GM21825 (cell line): ENCODE measurements around the gene RNASE2.
"Not testable (repeated sequence)": the region's sequence is repeated elsewhere in the genome, so short reads cannot be mapped to it uniquely, and the experiment has no call there.

Experiments used
- ATAC-seq: cut with Tn5 transposase; IDR thresholded peaks from one replicate; pipeline ENCODE4 v1.9.1; 2021; ENCODE audit warnings: mild to moderate bottlenecking, moderate library complexity; ENCODE audit not compliant: unreplicated experiment

The RNASE2 gene

GRCh38 chr14:20980906-20981305, 25.6 kb downstream of the RNASE2 start:
- no peak for ATAC-seq

GRCh38 chr14:20982646-20983369, 27.5 kb downstream of the RNASE2 start:
- ATAC-seq, result no peak

- not testable (repeated sequence) for ATAC-seq
Measured at GRCh38 chr14:20985650-20986049, 30.4 kb downstream of the RNASE2 start.

- no peak for ATAC-seq
Measured at GRCh38 chr14:20986811-20987210, 31.5 kb downstream of the RNASE2 start.

GRCh38 chr14:20988717-20989470, 33.6 kb downstream of the RNASE2 start:
- ATAC-seq, result no peak

GRCh38 chr14:20989471-20989786, 34.1 kb downstream of the RNASE2 start:
- ATAC-seq, result no peak

GRCh38 chr14:20989787-20990600, 34.7 kb downstream of the RNASE2 start, which contains the start of gene METTL17:
Gene METTL17, plus strand, starts transcription at chr14:20989980. Its CDS starts 23 bp downstream, at chr14:20990003.
- ATAC-seq, result peak; percentile 92

- no peak for ATAC-seq
Measured at GRCh38 chr14:20996521-20996920, 41.2 kb downstream of the RNASE2 start.

- no peak for ATAC-seq
Measured at GRCh38 chr14:20997115-20997514, 41.8 kb downstream of the RNASE2 start.

GRCh38 chr14:20997564-20997963, 42.3 kb downstream of the RNASE2 start:
- no peak for ATAC-seq

- no peak for ATAC-seq
Measured at GRCh38 chr14:20998139-20998538, 42.9 kb downstream of the RNASE2 start.

- ATAC-seq, result no peak
Measured at GRCh38 chr14:20998674-20999366, 43.5 kb downstream of the RNASE2 start, which contains the start of gene SLC39A2. Gene SLC39A2, plus strand, starts transcription at chr14:20999293. Its CDS starts 154 bp downstream, at chr14:20999447.

GRCh38 chr14:20999591-20999990, 44.3 kb downstream of the RNASE2 start:
- no peak for ATAC-seq

- ATAC-seq, result no peak
Measured at GRCh38 chr14:21001218-21001617, 45.9 kb downstream of the RNASE2 start.

- no peak for ATAC-seq
Measured at GRCh38 chr14:21003788-21004346, 48.6 kb downstream of the RNASE2 start.
